HepG2 (cell line): ENCODE data around the gene CCDC80. TPM values are rescaled to one million over a fixed set of nuclear protein-coding genes. Genes with fewer than 3 reads are reported as not detected.

ENCODE experiments used
- ETV5 ChIP-seq: IDR thresholded peaks from 2 replicates; pipeline ENCODE4 v1.6.1; 2018; ENCODE audit warnings: missing biosample characterization, missing genetic modification reagents, inconsistent platforms, borderline replicate concordance
- HCFC1 ChIP-seq: fragments of 150-350 bp; IDR thresholded peaks from 2 replicates; pipeline ENCODE4 v1.6.1; 2014; ENCODE audit warnings: low read depth, low read length
- HOXA5 ChIP-seq: sonication (generic); formaldehyde crosslinking; IDR thresholded peaks from 2 replicates; pipeline ENCODE4 v1.4.0; 2020; ENCODE audit warnings: missing genetic modification reagents
- KLF11 ChIP-seq: IDR thresholded peaks from 2 replicates; pipeline ENCODE4 v1.6.1; 2016; ENCODE audit warnings: missing compliant biosample characterization
- MAFG ChIP-seq: sonication (generic); formaldehyde crosslinking; IDR thresholded peaks from 2 replicates; pipeline ENCODE4 v1.5.1; 2020; ENCODE audit warnings: mild to moderate bottlenecking, missing genetic modification reagents
- MXI1 ChIP-seq: IDR thresholded peaks from 3 replicates; pipeline ENCODE4 v1.6.1; 2012; ENCODE audit warnings: low read depth, low read length, inconsistent platforms, borderline replicate concordance
- SP140L ChIP-seq: sonication (generic); formaldehyde crosslinking; IDR thresholded peaks from 2 replicates; pipeline ENCODE4 v1.4.0; 2020; ENCODE audit warnings: missing genetic modification reagents, borderline replicate concordance
- SRSF4 ChIP-seq: fragments of 200-400 bp; formaldehyde crosslinking; IDR thresholded peaks from one replicate; pipeline ENCODE4 v1.6.1; 2018; ENCODE audit warnings: mild to moderate bottlenecking, low read depth, low read length, moderate library complexity; ENCODE audit not compliant: poor library complexity, severe bottlenecking
- THYN1 ChIP-seq: sonication (generic); formaldehyde crosslinking; IDR thresholded peaks from 2 replicates; pipeline ENCODE4 v1.8.1; 2023; ENCODE audit warnings: low read depth, mild to moderate bottlenecking, moderate library complexity, missing genetic modification reagents, borderline replicate concordance
- TOE1 ChIP-seq: sonication (generic); formaldehyde crosslinking; IDR thresholded peaks from 2 replicates; pipeline ENCODE4 v1.4.0; 2020; ENCODE audit warnings: mild to moderate bottlenecking, missing genetic modification reagents
- TRIM24 ChIP-seq: sonication (generic); formaldehyde crosslinking; IDR thresholded peaks from 2 replicates; pipeline ENCODE4 v1.8.0; 2022; ENCODE audit warnings: mild to moderate bottlenecking, missing genetic modification reagents
- ZFYVE20 ChIP-seq: sonication (generic); formaldehyde crosslinking; IDR thresholded peaks from 2 replicates; pipeline ENCODE4 v1.8.0; 2023; ENCODE audit warnings: low read depth, mild to moderate bottlenecking, moderate library complexity, missing genetic modification reagents, borderline replicate concordance
- polyA plus RNA-seq, 8 experiments: library from polyadenylated mRNA; depleted of rRNA in 3 of 8; stranded (reverse) in 7 of 8; unstranded in 1 of 8; fragments of >200 nt; fragmentation: Illumina TruSeq in 4 of 8; extraction: Trizol in 4 of 8; gene quantifications; 2 replicates each; pipeline versions ENCODE4 v1.2.1 to v1.2.3, GENCODE V29; 2011 to 2016; ENCODE audit warnings: low read depth in 4 of 8, missing spikeins in 1 of 8, mixed read lengths in 1 of 8; ENCODE audit not compliant: insufficient read depth in 1 of 8
- total RNA-seq, 5 experiments: library from RNA; depleted of rRNA; stranded (reverse); fragments of >200 nt; fragmentation: Illumina TruSeq; extraction: Trizol; gene quantifications; 2 replicates each; pipeline ENCODE4 v1.2.3, GENCODE V29; 2016; ENCODE audit warnings: low read depth in 1 of 5
- TF ChIP-seq, protein P1 (sequence below): sonication (generic); formaldehyde crosslinking; IDR thresholded peaks from 2 replicates; pipeline ENCODE4 v1.5.0; 2020; ENCODE audit warnings: mild to moderate bottlenecking, missing genetic modification reagents, borderline replicate concordance
- TF ChIP-seq, protein P2 (sequence below): sonication (generic); formaldehyde crosslinking; IDR thresholded peaks from 2 replicates; pipeline ENCODE4 v1.5.1; 2020; ENCODE audit warnings: mild to moderate bottlenecking, missing genetic modification reagents, borderline replicate concordance
- TF ChIP-seq, protein P3 (sequence below): sonication (generic); formaldehyde crosslinking; IDR thresholded peaks from 2 replicates; pipeline ENCODE4 v1.4.0; 2020; ENCODE audit warnings: mild to moderate bottlenecking, missing genetic modification reagents
- TF ChIP-seq, protein P4 (sequence below): IDR thresholded peaks from 2 replicates; pipeline ENCODE4 v1.6.1; 2016; ENCODE audit warnings: missing compliant biosample characterization, missing genetic modification reagents, borderline replicate concordance

CCDC80 gene
- total and polyA plus RNA-seq, 2 of the 13 experiments (the other 11 are each of a cell fraction or from before 2014, with no cell fraction given) = not detected

- TF ChIP-seq, protein P1, sequence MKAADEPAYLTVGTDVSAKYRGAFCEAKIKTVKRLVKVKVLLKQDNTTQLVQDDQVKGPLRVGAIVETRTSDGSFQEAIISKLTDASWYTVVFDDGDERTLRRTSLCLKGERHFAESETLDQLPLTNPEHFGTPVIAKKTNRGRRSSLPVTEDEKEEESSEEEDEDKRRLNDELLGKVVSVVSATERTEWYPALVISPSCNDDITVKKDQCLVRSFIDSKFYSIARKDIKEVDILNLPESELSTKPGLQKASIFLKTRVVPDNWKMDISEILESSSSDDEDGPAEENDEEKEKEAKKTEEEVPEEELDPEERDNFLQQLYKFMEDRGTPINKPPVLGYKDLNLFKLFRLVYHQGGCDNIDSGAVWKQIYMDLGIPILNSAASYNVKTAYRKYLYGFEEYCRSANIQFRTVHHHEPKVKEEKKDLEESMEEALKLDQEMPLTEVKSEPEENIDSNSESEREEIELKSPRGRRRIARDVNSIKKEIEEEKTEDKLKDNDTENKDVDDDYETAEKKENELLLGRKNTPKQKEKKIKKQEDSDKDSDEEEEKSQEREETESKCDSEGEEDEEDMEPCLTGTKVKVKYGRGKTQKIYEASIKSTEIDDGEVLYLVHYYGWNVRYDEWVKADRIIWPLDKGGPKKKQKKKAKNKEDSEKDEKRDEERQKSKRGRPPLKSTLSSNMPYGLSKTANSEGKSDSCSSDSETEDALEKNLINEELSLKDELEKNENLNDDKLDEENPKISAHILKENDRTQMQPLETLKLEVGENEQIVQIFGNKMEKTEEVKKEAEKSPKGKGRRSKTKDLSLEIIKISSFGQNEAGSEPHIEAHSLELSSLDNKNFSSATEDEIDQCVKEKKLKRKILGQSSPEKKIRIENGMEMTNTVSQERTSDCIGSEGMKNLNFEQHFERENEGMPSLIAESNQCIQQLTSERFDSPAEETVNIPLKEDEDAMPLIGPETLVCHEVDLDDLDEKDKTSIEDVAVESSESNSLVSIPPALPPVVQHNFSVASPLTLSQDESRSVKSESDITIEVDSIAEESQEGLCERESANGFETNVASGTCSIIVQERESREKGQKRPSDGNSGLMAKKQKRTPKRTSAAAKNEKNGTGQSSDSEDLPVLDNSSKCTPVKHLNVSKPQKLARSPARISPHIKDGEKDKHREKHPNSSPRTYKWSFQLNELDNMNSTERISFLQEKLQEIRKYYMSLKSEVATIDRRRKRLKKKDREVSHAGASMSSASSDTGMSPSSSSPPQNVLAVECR = peak; percentile 97
- no peak for TF ChIP-seq TRIM24 (CRISPR knock-in tag)
- TF ChIP-seq MXI1 = peak; percentile 79
- TF ChIP-seq MAFG (CRISPR knock-in tag) = no peak
- no peak for TF ChIP-seq THYN1 (CRISPR knock-in tag)
- no peak for TF ChIP-seq SP140L (CRISPR knock-in tag)
- peak; percentile 93 for TF ChIP-seq ETV5 (CRISPR knock-in tag)
- TF ChIP-seq HOXA5 (CRISPR knock-in tag) = no peak
- no peak for TF ChIP-seq ZFYVE20 (CRISPR knock-in tag)
- TF ChIP-seq TOE1 (CRISPR knock-in tag) = no peak; the same call in 1 of the 2 replicates
- no peak for TF ChIP-seq KLF11 (CRISPR knock-in tag)
- TF ChIP-seq SRSF4 = no peak
- TF ChIP-seq, protein P2, sequence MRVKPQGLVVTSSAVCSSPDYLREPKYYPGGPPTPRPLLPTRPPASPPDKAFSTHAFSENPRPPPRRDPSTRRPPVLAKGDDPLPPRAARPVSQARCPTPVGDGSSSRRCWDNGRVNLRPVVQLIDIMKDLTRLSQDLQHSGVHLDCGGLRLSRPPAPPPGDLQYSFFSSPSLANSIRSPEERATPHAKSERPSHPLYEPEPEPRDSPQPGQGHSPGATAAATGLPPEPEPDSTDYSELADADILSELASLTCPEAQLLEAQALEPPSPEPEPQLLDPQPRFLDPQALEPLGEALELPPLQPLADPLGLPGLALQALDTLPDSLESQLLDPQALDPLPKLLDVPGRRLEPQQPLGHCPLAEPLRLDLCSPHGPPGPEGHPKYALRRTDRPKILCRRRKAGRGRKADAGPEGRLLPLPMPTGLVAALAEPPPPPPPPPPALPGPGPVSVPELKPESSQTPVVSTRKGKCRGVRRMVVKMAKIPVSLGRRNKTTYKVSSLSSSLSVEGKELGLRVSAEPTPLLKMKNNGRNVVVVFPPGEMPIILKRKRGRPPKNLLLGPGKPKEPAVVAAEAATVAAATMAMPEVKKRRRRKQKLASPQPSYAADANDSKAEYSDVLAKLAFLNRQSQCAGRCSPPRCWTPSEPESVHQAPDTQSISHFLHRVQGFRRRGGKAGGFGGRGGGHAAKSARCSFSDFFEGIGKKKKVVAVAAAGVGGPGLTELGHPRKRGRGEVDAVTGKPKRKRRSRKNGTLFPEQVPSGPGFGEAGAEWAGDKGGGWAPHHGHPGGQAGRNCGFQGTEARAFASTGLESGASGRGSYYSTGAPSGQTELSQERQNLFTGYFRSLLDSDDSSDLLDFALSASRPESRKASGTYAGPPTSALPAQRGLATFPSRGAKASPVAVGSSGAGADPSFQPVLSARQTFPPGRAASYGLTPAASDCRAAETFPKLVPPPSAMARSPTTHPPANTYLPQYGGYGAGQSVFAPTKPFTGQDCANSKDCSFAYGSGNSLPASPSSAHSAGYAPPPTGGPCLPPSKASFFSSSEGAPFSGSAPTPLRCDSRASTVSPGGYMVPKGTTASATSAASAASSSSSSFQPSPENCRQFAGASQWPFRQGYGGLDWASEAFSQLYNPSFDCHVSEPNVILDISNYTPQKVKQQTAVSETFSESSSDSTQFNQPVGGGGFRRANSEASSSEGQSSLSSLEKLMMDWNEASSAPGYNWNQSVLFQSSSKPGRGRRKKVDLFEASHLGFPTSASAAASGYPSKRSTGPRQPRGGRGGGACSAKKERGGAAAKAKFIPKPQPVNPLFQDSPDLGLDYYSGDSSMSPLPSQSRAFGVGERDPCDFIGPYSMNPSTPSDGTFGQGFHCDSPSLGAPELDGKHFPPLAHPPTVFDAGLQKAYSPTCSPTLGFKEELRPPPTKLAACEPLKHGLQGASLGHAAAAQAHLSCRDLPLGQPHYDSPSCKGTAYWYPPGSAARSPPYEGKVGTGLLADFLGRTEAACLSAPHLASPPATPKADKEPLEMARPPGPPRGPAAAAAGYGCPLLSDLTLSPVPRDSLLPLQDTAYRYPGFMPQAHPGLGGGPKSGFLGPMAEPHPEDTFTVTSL (CRISPR knock-in tag) = no peak
- TF ChIP-seq, protein P3, sequence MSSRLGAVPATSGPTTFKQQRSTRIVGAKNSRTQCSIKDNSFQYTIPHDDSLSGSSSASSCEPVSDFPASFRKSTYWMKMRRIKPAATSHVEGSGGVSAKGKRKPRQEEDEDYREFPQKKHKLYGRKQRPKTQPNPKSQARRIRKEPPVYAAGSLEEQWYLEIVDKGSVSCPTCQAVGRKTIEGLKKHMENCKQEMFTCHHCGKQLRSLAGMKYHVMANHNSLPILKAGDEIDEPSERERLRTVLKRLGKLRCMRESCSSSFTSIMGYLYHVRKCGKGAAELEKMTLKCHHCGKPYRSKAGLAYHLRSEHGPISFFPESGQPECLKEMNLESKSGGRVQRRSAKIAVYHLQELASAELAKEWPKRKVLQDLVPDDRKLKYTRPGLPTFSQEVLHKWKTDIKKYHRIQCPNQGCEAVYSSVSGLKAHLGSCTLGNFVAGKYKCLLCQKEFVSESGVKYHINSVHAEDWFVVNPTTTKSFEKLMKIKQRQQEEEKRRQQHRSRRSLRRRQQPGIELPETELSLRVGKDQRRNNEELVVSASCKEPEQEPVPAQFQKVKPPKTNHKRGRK (CRISPR knock-in tag) = no peak
- TF ChIP-seq, protein P4, sequence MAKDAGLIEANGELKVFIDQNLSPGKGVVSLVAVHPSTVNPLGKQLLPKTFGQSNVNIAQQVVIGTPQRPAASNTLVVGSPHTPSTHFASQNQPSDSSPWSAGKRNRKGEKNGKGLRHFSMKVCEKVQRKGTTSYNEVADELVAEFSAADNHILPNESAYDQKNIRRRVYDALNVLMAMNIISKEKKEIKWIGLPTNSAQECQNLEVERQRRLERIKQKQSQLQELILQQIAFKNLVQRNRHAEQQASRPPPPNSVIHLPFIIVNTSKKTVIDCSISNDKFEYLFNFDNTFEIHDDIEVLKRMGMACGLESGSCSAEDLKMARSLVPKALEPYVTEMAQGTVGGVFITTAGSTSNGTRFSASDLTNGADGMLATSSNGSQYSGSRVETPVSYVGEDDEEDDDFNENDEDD (CRISPR knock-in tag) = peak; percentile 86
- TF ChIP-seq HCFC1 = peak; percentile 39; the same call in 1 of the 2 replicates
Observed at GRCh38 chr3:112561734-112562529, 79.0 kb downstream of the CCDC80 start, which contains the start of the genes ATG3 and SLC35A5 (continued).
